EH (cell line): Measurements from ENCODE around the gene PRODH.
"Not testable (repeated sequence)": the region's sequence is repeated elsewhere in the genome, so short reads cannot be mapped to it uniquely, and the experiment has no call there.

Source experiments
- DNase-seq: peaks from one replicate; pipeline ENCODE4 v3.0.0-alpha.2; 2015; ENCODE audit warnings: low read depth

PRODH gene

GRCh38 chr22:18906410-18906745 lies 29.7 kb downstream of the PRODH start:
- DNase-seq = not testable (repeated sequence)

- DNase-seq = no peak
Observed at GRCh38 chr22:18905540-18906409, 30.3 kb downstream of the PRODH start, which contains the start of gene DGCR6. DGCR6 (plus strand) TSS chr22:18906320; CDS start chr22:18906375, 55 bp downstream.

- not testable (repeated sequence) for DNase-seq
Observed at GRCh38 chr22:18896037-18896657, 39.9 kb downstream of the PRODH start.

GRCh38 chr22:18893775-18894174 lies 42.3 kb downstream of the PRODH start:
- DNase-seq = not testable (repeated sequence)

GRCh38 chr22:18890510-18891192 lies 45.4 kb downstream of the PRODH start:
- not testable (repeated sequence) for DNase-seq

GRCh38 chr22:18888115-18888514 lies 48.0 kb downstream of the PRODH start:
- no peak for DNase-seq

GRCh38 chr22:18884465-18884864 lies 51.6 kb downstream of the PRODH start:
- not testable (repeated sequence) for DNase-seq

GRCh38 chr22:18881260-18881659 lies 54.8 kb downstream of the PRODH start:
- DNase-seq = not testable (repeated sequence)
